Neuronal stem cell (in vitro differentiated cells): ENCODE results near the gene MERTK.
A peak's percentile ranks its signal among the peaks of the same experiment; 100 is the strongest.

Experiments
- DNase-seq: peaks from one replicate; pipeline ENCODE4 v3.0.0-alpha.2; 2013; ENCODE audit warnings: low spot score
- H2AFZ ChIP-seq: one replicate; pipeline ENCODE4 v1.6.1; 2013; ENCODE audit warnings: mild to moderate bottlenecking, low read length, inconsistent platforms
- H2AK5ac ChIP-seq: 2 replicates; pipeline ENCODE4 v1.6.1; 2013; ENCODE audit warnings: low read depth, mild to moderate bottlenecking, inconsistent platforms, low read length, moderate library complexity, mixed read lengths
- H2BK120ac ChIP-seq: 2 replicates; pipeline ENCODE4 v1.6.1; 2013; ENCODE audit warnings: low read depth, mild to moderate bottlenecking, inconsistent platforms, low read length, moderate library complexity, mixed read lengths
- H2BK12ac ChIP-seq: one replicate; pipeline ENCODE4 v1.6.1; 2013; ENCODE audit warnings: low read length, inconsistent platforms
- H2BK15ac ChIP-seq: 2 replicates; pipeline ENCODE4 v1.6.1; 2013; ENCODE audit warnings: mild to moderate bottlenecking, low read length, inconsistent platforms, mixed read lengths
- H2BK5ac ChIP-seq: one replicate; pipeline ENCODE4 v1.6.1; 2013; ENCODE audit warnings: inconsistent platforms, mild to moderate bottlenecking, low read length, moderate library complexity
- H3K14ac ChIP-seq: one replicate; pipeline ENCODE4 v1.6.1; 2013; ENCODE audit warnings: low read length, inconsistent platforms
- H3K18ac ChIP-seq: 2 replicates; pipeline ENCODE4 v1.6.1; 2013; ENCODE audit warnings: low read length, inconsistent platforms
- H3K23ac ChIP-seq: 2 replicates; pipeline ENCODE4 v1.6.1; 2013; ENCODE audit warnings: low read depth, mild to moderate bottlenecking, mixed read lengths, low read length, inconsistent platforms; ENCODE audit not compliant: poor library complexity
- H3K27ac ChIP-seq: replicated peaks from 3 replicates; pipeline ENCODE4 v1.5.1; 2013; ENCODE audit warnings: low read length, inconsistent platforms
- H3K27me3 ChIP-seq, 3 experiments: 2 replicates each; pipeline ENCODE4 v1.6.1; 2013; ENCODE audit warnings: low read length in 3 of 3, mild to moderate bottlenecking in 2 of 3, inconsistent platforms in 1 of 3, low read depth in 1 of 3, mixed read lengths in 1 of 3, moderate library complexity in 1 of 3; ENCODE audit not compliant: control insufficient read depth in 3 of 3, insufficient read depth in 3 of 3
- H3K36me3 ChIP-seq, 2 donors: replicated peaks in 1 of 2; 2 replicates each; pipeline ENCODE4 v1.6.1; 2013; ENCODE audit warnings: low read length in 2 of 2; ENCODE audit not compliant: control insufficient read depth in 2 of 2, insufficient read depth in 2 of 2
- H3K4ac ChIP-seq: 2 replicates; pipeline ENCODE4 v1.6.1; 2013; ENCODE audit warnings: inconsistent platforms, mild to moderate bottlenecking, low read length, moderate library complexity
- H3K4me1 ChIP-seq, 2 donors: 1 replicate in 1 of 2; 2 replicates in 1 of 2; pipeline ENCODE4 v1.6.1; 2013; ENCODE audit warnings: low read length in 2 of 2, low read depth in 1 of 2; ENCODE audit not compliant: control insufficient read depth in 2 of 2, insufficient read depth in 1 of 2
- H3K4me2 ChIP-seq: one replicate; pipeline ENCODE4 v1.6.1; 2013; ENCODE audit warnings: mild to moderate bottlenecking, low read length, inconsistent platforms; ENCODE audit not compliant: insufficient read depth, poor library complexity, severe bottlenecking
- H3K4me3 ChIP-seq, 2 donors: 2 replicates each; pipeline ENCODE4 v1.5.1; 2013; ENCODE audit warnings: low read length in 2 of 2, mild to moderate bottlenecking in 2 of 2, inconsistent platforms in 1 of 2, moderate library complexity in 1 of 2
- H3K79me1 ChIP-seq: one replicate; pipeline ENCODE4 v1.6.1; 2013; ENCODE audit warnings: low read depth, mild to moderate bottlenecking, inconsistent platforms, low read length, moderate library complexity
- H3K9ac ChIP-seq: one replicate; pipeline ENCODE4 v1.6.1; 2013; ENCODE audit warnings: mild to moderate bottlenecking, low read depth, low read length, inconsistent platforms; ENCODE audit not compliant: poor library complexity
- H3K9me3 ChIP-seq, 2 donors: replicated peaks in 1 of 2; 2 replicates each; pipeline versions ENCODE3 to v1.6.1; 2013; ENCODE audit warnings: low read length in 2 of 2, mild to moderate bottlenecking in 2 of 2, inconsistent platforms in 1 of 2, low read depth in 1 of 2, mixed read lengths in 1 of 2, moderate library complexity in 1 of 2; ENCODE audit not compliant: control insufficient read depth in 2 of 2, insufficient read depth in 1 of 2
- H4K8ac ChIP-seq: one replicate; pipeline ENCODE4 v1.6.1; 2013; ENCODE audit warnings: low read depth, mild to moderate bottlenecking, inconsistent platforms, low read length, moderate library complexity
- H4K91ac ChIP-seq: one replicate; pipeline ENCODE4 v1.6.1; 2013; ENCODE audit warnings: low read length, low read depth, mild to moderate bottlenecking, inconsistent platforms; ENCODE audit not compliant: poor library complexity
- WGBS, 2 donors: extraction: QIAGEN DNeasy Blood & Tissue Kit; methylation state at CpG; one replicate each; pipeline ENCODE4 v1.1.7; 2013; ENCODE audit warnings: missing lambda C conversion rate in 2 of 2, mixed read lengths in 1 of 2; ENCODE audit not compliant: insufficient read length in 2 of 2, insufficient replicate concordance in 1 of 2; ENCODE audit errors: extremely low coverage in 2 of 2; 5-methylcytosine and 5-hydroxymethylcytosine counted together

MERTK gene

DNA sequence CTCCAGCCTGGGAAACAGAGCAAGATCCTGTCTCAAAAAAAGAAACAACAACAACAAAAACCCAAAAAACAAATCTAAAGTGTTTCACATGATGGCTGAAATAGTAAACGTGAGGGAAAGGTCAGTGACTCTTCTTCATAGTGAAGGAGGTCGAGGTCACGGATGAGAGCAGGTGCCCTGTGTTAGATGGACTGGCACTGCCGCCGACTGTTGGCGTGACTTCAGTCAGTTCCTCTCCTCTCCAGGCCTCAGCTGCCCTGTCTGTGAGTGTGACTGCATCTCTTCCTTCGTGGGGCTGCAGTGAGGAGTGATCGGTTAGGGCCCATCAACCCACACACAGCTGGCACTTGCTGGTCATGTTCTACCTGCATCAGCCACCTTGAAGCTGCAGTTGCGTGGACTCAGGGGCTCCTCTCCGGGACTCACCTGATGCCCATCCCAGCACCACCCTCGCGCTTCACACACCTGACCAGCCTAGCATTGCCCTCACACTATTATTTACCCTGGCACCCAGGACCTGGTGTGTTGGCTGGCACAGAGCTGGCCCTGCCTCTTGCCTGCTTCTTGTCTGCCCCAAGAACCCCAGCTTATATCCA lies 126.6 kb downstream of the MERTK start:
- H3K14ac ChIP-seq, result peak overlapping the region; percentile 67
- H3K4me2 ChIP-seq, result no peak overlapping the region
- no peak overlapping the region for H3K18ac ChIP-seq
- no peak overlapping the region for H2AK5ac ChIP-seq
- H2BK120ac ChIP-seq, result no peak overlapping the region
- H2BK5ac ChIP-seq, result peak overlapping the region; percentile 58
- H4K8ac ChIP-seq, result no peak overlapping the region
- H3K27me3 ChIP-seq, result no peaks in the 10 kb centered on the region
- no peak for DNase-seq
- no peaks in the 10 kb centered on the region for H3K9me3 ChIP-seq
- peak overlapping the region; percentile 46 for H3K23ac ChIP-seq
- peak overlapping the region; percentile 24 for H3K9ac ChIP-seq
- H2BK12ac ChIP-seq, result no peak overlapping the region
- no CpG with 5 or more reads among the region's 12 CpGs for WGBS, 2 donors
- H2BK15ac ChIP-seq, result no peak overlapping the region
- H3K79me1 ChIP-seq, result no peaks in the 10 kb centered on the region
- H3K4me3 ChIP-seq, result no peak overlapping the region
- H3K27ac ChIP-seq, result no peak overlapping the region
- H3K4me1 ChIP-seq, result no peaks in the 10 kb centered on the region
- peaks cover 0 to 2% of the 10 kb centered on the region in 2 donors for H3K36me3 ChIP-seq
- no peak overlapping the region for H2AFZ ChIP-seq
- no peak overlapping the region for H3K4ac ChIP-seq
- no peak overlapping the region for H4K91ac ChIP-seq

DNA sequence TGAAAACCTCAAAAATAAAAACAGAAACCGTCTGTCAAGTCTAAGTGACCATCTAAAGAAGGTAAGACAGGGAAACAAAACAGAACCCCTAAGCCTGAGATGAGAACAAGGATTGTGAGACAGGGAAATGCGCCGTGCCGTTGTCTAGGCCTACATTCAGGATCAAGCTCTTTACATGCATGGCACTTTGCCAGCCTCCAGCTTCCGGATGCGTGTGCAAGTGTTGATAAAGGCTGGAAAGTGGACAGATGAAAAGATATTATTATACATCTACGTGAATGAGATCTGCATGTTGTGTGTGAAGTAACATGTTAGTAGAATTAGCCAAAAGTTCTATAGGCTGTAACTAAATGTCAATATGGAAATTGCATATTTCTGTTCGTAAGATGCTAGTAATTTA lies 128.1 kb downstream of the MERTK start:
- Histone ChIP-seq H2AK5ac (no peak overlapping the region), H3K27ac (no peak overlapping the region), H3K9me3 (no peaks in the 10 kb centered on the region), H3K4ac (no peak overlapping the region), H3K9ac (no peak overlapping the region), H3K4me1 (peaks cover 1 to 2% of the 10 kb centered on the region in 2 donors), H2AFZ (no peak overlapping the region), H3K4me2 (no peak overlapping the region), H3K36me3 (peaks cover 0 to 2% of the 10 kb centered on the region in 2 donors), H2BK5ac (no peak overlapping the region), H3K18ac (no peak overlapping the region), H2BK12ac (no peak overlapping the region), H4K8ac (no peak overlapping the region), H3K27me3 (no peaks in the 10 kb centered on the region), H2BK120ac (no peak overlapping the region), H3K79me1 (no peaks in the 10 kb centered on the region), H3K23ac (no peak overlapping the region), H2BK15ac (no peak overlapping the region), H4K91ac (no peak overlapping the region), H3K4me3 (no peak overlapping the region), H3K14ac (no peak overlapping the region)
- no peak for DNase-seq
- whole genome bisulfite sequencing, 2 donors, result no CpG with 5 or more reads among the region's 8 CpGs

DNA sequence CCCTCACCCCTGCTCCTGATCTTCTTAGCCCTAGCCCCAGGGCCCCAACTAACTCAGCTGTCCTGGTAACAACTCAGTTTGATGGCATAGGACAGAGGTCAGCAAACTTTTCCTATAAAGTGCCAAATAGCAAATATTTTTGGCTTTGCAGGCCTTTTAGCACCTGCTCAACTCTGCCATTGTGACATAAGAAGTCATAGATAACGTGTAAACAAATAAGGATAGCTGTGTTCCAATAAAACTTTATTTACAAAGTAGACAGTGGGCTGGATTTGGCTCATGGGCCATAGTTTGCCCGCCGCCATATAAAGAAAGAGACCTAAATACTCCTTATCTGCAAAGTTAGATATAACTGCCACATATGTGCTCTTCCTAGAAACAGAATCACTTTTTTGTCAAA lies 129.4 kb downstream of the MERTK start:
- no peak overlapping the region for H2AFZ ChIP-seq
- no peak overlapping the region for H2BK12ac ChIP-seq
- H3K4me3 ChIP-seq, result no peak overlapping the region
- no peaks in the 10 kb centered on the region for H3K27me3 ChIP-seq
- no CpG with 5 or more reads among the region's 3 CpGs for WGBS, 2 donors
- no peak overlapping the region for H3K23ac ChIP-seq
- no peak overlapping the region for H3K14ac ChIP-seq
- no peak overlapping the region for H4K91ac ChIP-seq
- no peak overlapping the region for H4K8ac ChIP-seq
- no peak overlapping the region for H3K4ac ChIP-seq
- no peak overlapping the region for H2BK5ac ChIP-seq
- no peak overlapping the region for H2BK120ac ChIP-seq
- H3K79me1 ChIP-seq, result no peaks in the 10 kb centered on the region
- H3K4me2 ChIP-seq, result no peak overlapping the region
- no peak overlapping the region for H2AK5ac ChIP-seq
- H3K27ac ChIP-seq, result no peak overlapping the region
- H3K9me3 ChIP-seq, result no peaks in the 10 kb centered on the region
- H3K36me3 ChIP-seq, result peaks cover 0 to 2% of the 10 kb centered on the region in 2 donors
- no peak overlapping the region for H2BK15ac ChIP-seq
- no peak overlapping the region for H3K9ac ChIP-seq
- peaks cover 4 to 6% of the 10 kb centered on the region in 2 donors for H3K4me1 ChIP-seq
- no peak for DNase-seq
- H3K18ac ChIP-seq, result no peak overlapping the region

DNA sequence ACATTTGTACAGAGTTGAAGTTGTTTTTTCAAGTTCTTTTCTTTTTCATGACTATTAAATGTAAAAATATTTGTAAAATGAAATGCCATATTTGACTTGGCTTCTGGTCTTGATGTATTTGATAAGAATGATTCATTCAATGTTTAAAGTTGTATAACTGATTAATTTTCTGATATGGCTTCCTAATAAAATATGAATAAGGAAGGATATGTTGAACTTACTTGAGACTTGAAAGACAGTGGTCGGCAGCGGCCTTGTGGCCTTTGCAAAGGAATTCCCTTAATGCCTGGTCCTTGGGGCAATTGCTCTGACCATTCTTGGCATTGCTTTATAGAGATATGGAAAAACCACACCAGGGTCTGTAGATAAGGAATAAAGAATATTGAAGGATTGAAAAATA lies 130.8 kb downstream of the MERTK start:
- no peak overlapping the region for H3K9ac ChIP-seq
- H3K36me3 ChIP-seq, result peaks cover 0 to 2% of the 10 kb centered on the region in 2 donors
- H4K91ac ChIP-seq, result no peak overlapping the region
- DNase-seq, result no peak
- H3K23ac ChIP-seq, result no peak overlapping the region
- H4K8ac ChIP-seq, result no peak overlapping the region
- no peak overlapping the region for H3K4me2 ChIP-seq
- H2BK5ac ChIP-seq, result no peak overlapping the region
- H2BK15ac ChIP-seq, result no peak overlapping the region
- H2BK12ac ChIP-seq, result no peak overlapping the region
- no peak overlapping the region for H3K4me3 ChIP-seq
- no peaks in the 10 kb centered on the region for H3K9me3 ChIP-seq
- H3K4ac ChIP-seq, result no peak overlapping the region
- H2AK5ac ChIP-seq, result no peak overlapping the region
- H2BK120ac ChIP-seq, result no peak overlapping the region
- peaks cover 4 to 6% of the 10 kb centered on the region in 2 donors for H3K4me1 ChIP-seq
- no CpG with 5 or more reads among the region's 2 CpGs for WGBS, 2 donors
- no peak overlapping the region for H2AFZ ChIP-seq
- H3K27me3 ChIP-seq, result no peaks in the 10 kb centered on the region
- H3K79me1 ChIP-seq, result no peaks in the 10 kb centered on the region
- no peak overlapping the region for H3K18ac ChIP-seq
- no peak overlapping the region for H3K14ac ChIP-seq
- H3K27ac ChIP-seq, result no peak overlapping the region
